ENCODE results near the gene SMIM35. TPM values are rescaled to one million over a fixed set of nuclear protein-coding genes. Genes with fewer than 3 reads are reported as not detected.

SMIM35 gene
- total RNA-seq, 1 experiment from 2014 or later, result not detected

DNA sequence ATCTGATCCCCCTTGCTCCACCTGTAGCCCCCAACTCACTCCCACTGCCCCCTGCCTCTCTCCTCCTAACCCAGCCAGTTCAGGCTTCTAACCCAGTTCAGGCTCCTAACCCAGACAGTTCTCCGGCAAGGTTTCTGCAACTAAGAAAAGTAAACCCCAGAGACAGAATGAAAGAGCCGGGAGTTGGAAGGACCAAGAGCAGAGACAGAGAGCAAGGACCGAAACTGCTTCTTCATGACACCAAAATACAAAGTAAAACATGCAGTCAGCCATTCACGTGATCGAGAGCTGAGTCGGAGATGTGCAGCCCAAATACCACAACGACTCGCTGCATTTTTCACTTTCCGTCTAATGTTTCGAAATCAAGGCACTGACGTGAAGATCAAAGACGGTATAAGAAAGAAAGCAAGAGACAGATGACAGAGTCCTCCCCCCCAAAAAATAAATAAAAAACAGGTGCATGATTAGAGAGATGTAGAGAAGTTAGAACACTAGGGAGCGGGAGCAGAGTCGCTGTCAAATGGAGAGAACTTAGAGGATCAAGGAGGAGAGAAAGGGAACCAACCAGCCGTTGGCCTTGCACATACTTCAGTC lies 99.7 kb downstream of the SMIM35 start:
- Histone ChIP-seq H2BK15ac (ENCODE audit: low read depth, low read length) (no peak overlapping the region), H2AK5ac (ENCODE audit: insufficient read length, low read length) (no peak overlapping the region), H3K79me2 (ENCODE audit: insufficient read depth, low read length) (no peaks in the 10 kb centered on the region), H3K9ac (ENCODE audit: extremely low read depth, insufficient read length, low read length) (no peak overlapping the region), H3K56ac (ENCODE audit: insufficient read length, low read depth, low read length) (no peak overlapping the region), H3K27me3 (ENCODE audit: insufficient read depth, low read length) (peaks cover 14% of the 10 kb centered on the region; the same call in 1 of the 2 replicates), H2AFZ (ENCODE audit: low read length) (no peak overlapping the region), H2BK12ac (ENCODE audit: insufficient read length, low read depth, low read length) (no peak overlapping the region), H3K23me2 (ENCODE audit: insufficient read length, low read depth, low read length, poor library complexity, severe bottlenecking) (peaks cover 3% of the 10 kb centered on the region), H3K18ac (ENCODE audit: insufficient read length, low read depth, low read length) (no peak overlapping the region), H3K79me1 (ENCODE audit: insufficient read depth, low read depth, low read length, poor library complexity, severe bottlenecking) (no peaks in the 10 kb centered on the region), H2BK5ac (ENCODE audit: insufficient read length, low read length) (no peak overlapping the region), H4K5ac (ENCODE audit: insufficient read length, low read depth, low read length) (no peak overlapping the region), H2BK120ac (ENCODE audit: low read depth, low read length, poor library complexity, severe bottlenecking) (no peak overlapping the region), H4K91ac (ENCODE audit: insufficient read length, low read depth, low read length) (no peak overlapping the region), H3K4me2 (ENCODE audit: insufficient read depth, insufficient read length, low read length) (peak overlapping the region; percentile 72), H2BK20ac (ENCODE audit: low read depth, low read length, poor library complexity, severe bottlenecking) (no peak overlapping the region), H4K8ac (replicated peaks; ENCODE audit: insufficient read length, low read depth, low read length) (no peak overlapping the region), H3K14ac (ENCODE audit: insufficient read depth, low read length) (no peak overlapping the region), H3K9me3 (ENCODE audit: control insufficient read depth, low read depth, low read length) (peaks cover 4% of the 10 kb centered on the region), H3K4me1 (ENCODE audit: insufficient read depth, low read length) (no peaks in the 10 kb centered on the region), H3K27ac (ENCODE audit: insufficient read length, low read depth, low read length) (no peak overlapping the region), H3K23ac (ENCODE audit: insufficient read length, low read depth, low read length) (no peak overlapping the region), H4K20me1 (ENCODE audit: control insufficient read depth, insufficient read depth, insufficient read length) (no peaks in the 10 kb centered on the region), H3T11ph (ENCODE audit: low read length) (no peak overlapping the region), H3K4ac (ENCODE audit: low read depth, low read length) (no peak overlapping the region)
- Mint-ChIP-seq H3K27me3 (ENCODE audit: low read depth) (peaks cover 66% of the 10 kb centered on the region), H3K9me3 (peaks cover 0 to 4% of the 10 kb centered on the region in 2 experiments; a peak in 1 of 5 replicates), H3K27ac (no peak overlapping the region), H3K4me3 (peak overlapping the region; percentile 55 to 76; a peak in 3 of 5 replicates), H3K36me3 (ENCODE audit: insufficient read depth in 1 of 3, low read depth in 3 of 3) (no peaks in the 10 kb centered on the region; a peak in 2 of 7 replicates), H3K4me1 (peaks cover 6 to 13% of the 10 kb centered on the region in 2 experiments)
- TF ChIP-seq, protein P1, sequence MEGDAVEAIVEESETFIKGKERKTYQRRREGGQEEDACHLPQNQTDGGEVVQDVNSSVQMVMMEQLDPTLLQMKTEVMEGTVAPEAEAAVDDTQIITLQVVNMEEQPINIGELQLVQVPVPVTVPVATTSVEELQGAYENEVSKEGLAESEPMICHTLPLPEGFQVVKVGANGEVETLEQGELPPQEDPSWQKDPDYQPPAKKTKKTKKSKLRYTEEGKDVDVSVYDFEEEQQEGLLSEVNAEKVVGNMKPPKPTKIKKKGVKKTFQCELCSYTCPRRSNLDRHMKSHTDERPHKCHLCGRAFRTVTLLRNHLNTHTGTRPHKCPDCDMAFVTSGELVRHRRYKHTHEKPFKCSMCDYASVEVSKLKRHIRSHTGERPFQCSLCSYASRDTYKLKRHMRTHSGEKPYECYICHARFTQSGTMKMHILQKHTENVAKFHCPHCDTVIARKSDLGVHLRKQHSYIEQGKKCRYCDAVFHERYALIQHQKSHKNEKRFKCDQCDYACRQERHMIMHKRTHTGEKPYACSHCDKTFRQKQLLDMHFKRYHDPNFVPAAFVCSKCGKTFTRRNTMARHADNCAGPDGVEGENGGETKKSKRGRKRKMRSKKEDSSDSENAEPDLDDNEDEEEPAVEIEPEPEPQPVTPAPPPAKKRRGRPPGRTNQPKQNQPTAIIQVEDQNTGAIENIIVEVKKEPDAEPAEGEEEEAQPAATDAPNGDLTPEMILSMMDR (conservative IDR thresholded peaks at IDR 0.05), result no peak
- no CpG with 5 or more reads among the region's 15 CpGs for WGBS (ENCODE audit: extremely low coverage, insufficient read length, low lambda C conversion rate)
- DNase-seq, result no peak

All from H9 (cell line).